Measurements from ENCODE around the gene NYNRIN.

The NYNRIN gene

GRCh38 chr14:24392325-24393091 lies 6.3 kb upstream of the NYNRIN start:
- no peak for DNase-seq

GRCh38 chr14:24394275-24394674 lies 4.5 kb upstream of the NYNRIN start:
- no peak for DNase-seq

GRCh38 chr14:24395609-24396582 lies 2.9 kb upstream of the NYNRIN start:
- no peak for DNase-seq

GRCh38 chr14:24397639-24398292 lies 1.0 kb upstream of the NYNRIN start:
- no peak for DNase-seq

- DNase-seq, result no peak
Measured at GRCh38 chr14:24398293-24398652, 530 bp upstream of the NYNRIN start.

- no peak for DNase-seq
Measured at GRCh38 chr14:24399447-24399822, 632 bp downstream of the NYNRIN start.

- DNase-seq, result no peak
Measured at GRCh38 chr14:24399999-24400718, 1.4 kb downstream of the NYNRIN start.

GRCh38 chr14:24401810-24402702 lies 3.3 kb downstream of the NYNRIN start:
- DNase-seq, result no peak

GRCh38 chr14:24403294-24403998 lies 4.6 kb downstream of the NYNRIN start:
- no peak for DNase-seq

GRCh38 chr14:24404814-24405213 lies 6.0 kb downstream of the NYNRIN start:
- no peak for DNase-seq

- DNase-seq, result no peak
Measured at GRCh38 chr14:24406416-24406815, 7.6 kb downstream of the NYNRIN start.

GRCh38 chr14:24407608-24408325 lies 9.0 kb downstream of the NYNRIN start:
- DNase-seq, result no peak

- DNase-seq, result no peak
Measured at GRCh38 chr14:24408764-24409163, 10.0 kb downstream of the NYNRIN start.

- DNase-seq, result no peak
Measured at GRCh38 chr14:24409192-24409591, 10.4 kb downstream of the NYNRIN start.

GRCh38 chr14:24409956-24410355 lies 11.2 kb downstream of the NYNRIN start:
- DNase-seq, result no peak

- peak; percentile 19 to 49 for DNase-seq
Measured at GRCh38 chr14:24411443-24412389, 12.9 kb downstream of the NYNRIN start.

GRCh38 chr14:24414077-24414476 lies 15.3 kb downstream of the NYNRIN start:
- no peak for DNase-seq

GRCh38 chr14:24414732-24415420 lies 16.1 kb downstream of the NYNRIN start:
- DNase-seq, result no peak
